SK-N-SH (cell line): ENCODE data around the gene TP73. TPM values are rescaled to one million over a fixed set of nuclear protein-coding genes. Genes with fewer than 3 reads are reported as not detected.

Source experiments
- CTCF ChIA-PET: fragments of 300-600, 350-600 bp; formaldehyde crosslinking; extraction: SDS; loops from one replicate; lab custom pipeline; 2021; lab: Yijun Ruan, JAX
- POLR2A ChIA-PET: fragments of 350-600 bp; sonication (Branson Sonifier 250); formaldehyde crosslinking; extraction: SDS; loops from one replicate; lab custom pipeline; 2020; ENCODE audit warnings: antibody characterized with exemption, inconsistent platforms; lab: Yijun Ruan, JAX
- DNase-seq: peaks from one replicate; pipeline ENCODE4 v3.0.0; 2012
- H2AFZ ChIP-seq: fragments of 200-600 bp; sonication (generic); 2 replicates; pipeline ENCODE4 v1.8.1; 2016; ENCODE audit warnings: antibody characterized with exemption, mild to moderate bottlenecking, low read depth
- H3F3A ChIP-seq: fragments of 200-600 bp; sonication (generic); replicated peaks from 2 replicates; pipeline ENCODE3; 2016; ENCODE audit warnings: antibody characterized with exemption, mild to moderate bottlenecking; ENCODE audit not compliant: insufficient read depth
- H3K27ac ChIP-seq, 2 experiments: fragments of 200-500 bp in 1 of 2; fragments of 200-600 bp in 1 of 2; sonication (Bioruptor generic) in 1 of 2; sonication (generic), shearing (Covaris generic) in 1 of 2; 2 replicates each; pipeline versions ENCODE4 v1.5.1 to v1.6.1; 2014 to 2016; ENCODE audit warnings: low read depth in 2 of 2, inconsistent platforms in 1 of 2, low read length in 1 of 2, mild to moderate bottlenecking in 1 of 2, mixed read lengths in 1 of 2
- H3K27me3 ChIP-seq: fragments of 200-600 bp; sonication (generic), shearing (Covaris generic); 2 replicates; pipeline ENCODE4 v1.6.1; 2016; ENCODE audit warnings: mixed run types; ENCODE audit not compliant: insufficient read depth
- H3K36me3 ChIP-seq, 2 experiments: fragments of 200-500 bp in 1 of 2; fragments of 200-600 bp in 1 of 2; sonication (Bioruptor generic) in 1 of 2; sonication (generic) in 1 of 2; replicated peaks in 1 of 2; 2 replicates each; pipeline versions ENCODE3 to v1.5.1; 2014 to 2016; ENCODE audit warnings: low read length in 1 of 2, mild to moderate bottlenecking in 1 of 2; ENCODE audit not compliant: insufficient read depth in 2 of 2, control insufficient read depth in 1 of 2
- H3K4me1 ChIP-seq, 2 experiments: fragments of 200-500 bp in 1 of 2; fragments of 200-600 bp in 1 of 2; sonication (Bioruptor generic) in 1 of 2; sonication (generic), shearing (Covaris generic) in 1 of 2; 2 replicates each; pipeline versions ENCODE4 v1.5.1 to v1.6.1; 2014 to 2016; ENCODE audit warnings: low read depth in 1 of 2, low read length in 1 of 2, mixed run types in 1 of 2; ENCODE audit not compliant: insufficient read depth in 2 of 2, control insufficient read depth in 1 of 2
- H3K4me2 ChIP-seq: fragments of 200-600 bp; sonication (generic), shearing (Covaris generic); 2 replicates; pipeline ENCODE4 v1.6.1; 2017; ENCODE audit warnings: mixed run types
- H3K4me3 ChIP-seq, 2 experiments: fragments of 200-500 bp in 1 of 2; fragments of 200-600 bp in 1 of 2; sonication (Bioruptor generic) in 1 of 2; sonication (generic), shearing (Covaris generic) in 1 of 2; 2 replicates each; pipeline versions ENCODE4 v1.5.1 to v1.8.1; 2014 to 2016; ENCODE audit warnings: low read depth in 2 of 2, inconsistent platforms in 1 of 2, low read length in 1 of 2, mild to moderate bottlenecking in 1 of 2, mixed read lengths in 1 of 2, moderate library complexity in 1 of 2
- H3K79me2 ChIP-seq: fragments of 200-600 bp; sonication (generic); 2 replicates; pipeline ENCODE4 v1.8.1; 2017; ENCODE audit warnings: mild to moderate bottlenecking; ENCODE audit not compliant: insufficient read depth
- H3K9ac ChIP-seq: fragments of 200-600 bp; sonication (generic); 2 replicates; pipeline ENCODE4 v1.6.1; 2017; ENCODE audit warnings: mixed run types
- H3K9me2 ChIP-seq: fragments of 200-600 bp; sonication (generic); 2 replicates; pipeline ENCODE4 v1.6.1; 2017; ENCODE audit warnings: mixed run types
- H3K9me3 ChIP-seq: fragments of 200-600 bp; sonication (generic); 2 replicates; pipeline ENCODE4 v1.6.1; 2017; ENCODE audit warnings: mixed run types, mild to moderate bottlenecking, moderate library complexity
- H4K20me1 ChIP-seq: fragments of 200-600 bp; sonication (generic); 2 replicates; pipeline ENCODE4 v1.6.1; 2017; ENCODE audit warnings: mild to moderate bottlenecking, mixed run types; ENCODE audit not compliant: insufficient read depth
- CTCF ChIP-seq: fragments of 200-600 bp; sonication (generic); IDR thresholded peaks from 2 replicates; pipeline ENCODE4 v1.6.1; 2017; ENCODE audit warnings: antibody characterized with exemption, mild to moderate bottlenecking, moderate library complexity
- FOXJ3 ChIP-seq: sonication (generic); formaldehyde crosslinking; IDR thresholded peaks from 2 replicates; pipeline ENCODE4 v1.5.1; 2020; ENCODE audit warnings: mild to moderate bottlenecking, missing genetic modification reagents
- FOXM1 ChIP-seq: IDR thresholded peaks from 2 replicates; pipeline ENCODE4 v1.4.0; 2012; ENCODE audit warnings: low read depth, mild to moderate bottlenecking
- GABPA ChIP-seq: IDR thresholded peaks from 2 replicates; pipeline ENCODE4 v1.4.0; 2012; ENCODE audit warnings: low read depth, mild to moderate bottlenecking
- JUND ChIP-seq: IDR thresholded peaks from 2 replicates; pipeline ENCODE4 v1.4.0; 2012
- MAX ChIP-seq: IDR thresholded peaks from 2 replicates; pipeline ENCODE4 v1.4.0; 2012; ENCODE audit warnings: low read depth
- POLR2AphosphoS5 ChIP-seq: IDR thresholded peaks from 2 replicates; pipeline ENCODE4 v1.6.1; 2012; ENCODE audit warnings: low read depth, low read length
- RCOR1 ChIP-seq: fragments of 150-350 bp; IDR thresholded peaks from 2 replicates; pipeline ENCODE4 v1.6.1; 2017; ENCODE audit warnings: antibody characterized with exemption, low read length
- REST ChIP-seq: IDR thresholded peaks from 2 replicates; pipeline ENCODE4 v1.6.1; 2012; ENCODE audit warnings: mild to moderate bottlenecking, low read depth, low read length, moderate library complexity
- RFX5 ChIP-seq: IDR thresholded peaks from 2 replicates; pipeline ENCODE4 v1.6.1; 2012; ENCODE audit warnings: mild to moderate bottlenecking, improper control_type of control experiment, low read length
- RXRA ChIP-seq: IDR thresholded peaks from 2 replicates; pipeline ENCODE4 v1.4.0; 2012; ENCODE audit warnings: low read depth, mild to moderate bottlenecking, borderline replicate concordance
- SIN3A ChIP-seq: IDR thresholded peaks from 2 replicates; pipeline ENCODE4 v1.6.1; 2012; ENCODE audit warnings: low read depth, mild to moderate bottlenecking, low read length, moderate library complexity, borderline replicate concordance
- TCF12 ChIP-seq: IDR thresholded peaks from 2 replicates; pipeline ENCODE4 v1.4.0; 2012
- USF1 ChIP-seq: IDR thresholded peaks from 2 replicates; pipeline ENCODE4 v1.4.0; 2012; ENCODE audit warnings: low read depth, borderline replicate concordance
- USF2 ChIP-seq: fragments of 150-350 bp; IDR thresholded peaks from 2 replicates; pipeline ENCODE4 v1.6.1; 2017; ENCODE audit warnings: antibody characterized with exemption, low read length, low read depth, borderline replicate concordance
- YY1 ChIP-seq: IDR thresholded peaks from 2 replicates; pipeline ENCODE4 v1.4.0; 2012; ENCODE audit warnings: low read depth, mild to moderate bottlenecking
- ZBTB33 ChIP-seq: IDR thresholded peaks from 2 replicates; pipeline ENCODE4 v1.4.0; 2012; ENCODE audit warnings: low read depth, borderline replicate concordance
- WGBS: methylation state at CpG from one replicate; pipeline ENCODE4 v1.1.6; 2017; ENCODE audit warnings: low lambda C conversion rate; 5-methylcytosine and 5-hydroxymethylcytosine counted together
- polyA plus RNA-seq, 3 experiments: library from polyadenylated mRNA; depleted of rRNA; stranded (reverse); fragments of >200 nt; gene quantifications; 2 replicates each; pipeline ENCODE4 v1.2.3, GENCODE V29; 2012

Gene TP73
- polyA plus RNA-seq, 1 of the 3 experiments (the other 2 are of a cell fraction), result 0.64 TPM

- Histone ChIP-seq H3K27ac (no peak overlapping the region), H3K36me3 (peaks cover 4 to 83% of the 10 kb centered on the region in 2 experiments), H4K20me1 (no peaks in the 10 kb centered on the region), H3K4me2 (no peak overlapping the region), H3K9me3 (no peaks in the 10 kb centered on the region), H2AFZ (no peak overlapping the region), H3K9ac (no peak overlapping the region), H3K4me3 (no peak overlapping the region), H3K79me2 (no peaks in the 10 kb centered on the region), H3F3A (no peaks in the 10 kb centered on the region), H3K9me2 (no peaks in the 10 kb centered on the region), H3K4me1 (no peaks in the 10 kb centered on the region), H3K27me3 (no peaks in the 10 kb centered on the region)
- no peak for DNase-seq
- ChIA-PET POLR2A (no interaction called here), CTCF (interaction anchor here (1.2 to 1.5 kb wide), 3 partner anchors 17 to 89 kb away, joined by 3 to 4 read pairs (median 3); no protein-coding TSS in a partner anchor)
- 96% methylated on average over 14 of the region's 14 CpGs for whole genome bisulfite sequencing
- TF ChIP-seq RXRA (no peak), YY1 (no peak), MAX (no peak), JUND (no peak), FOXJ3 (CRISPR knock-in tag) (no peak), FOXM1 (no peak), TCF12 (no peak), SIN3A (no peak), USF1 (no peak), RFX5 (no peak), RCOR1 (no peak), USF2 (no peak), REST (no peak), POLR2AphosphoS5 (no peak), ZBTB33 (no peak), GABPA (no peak), CTCF (no peak)
Measured at GRCh38 chr1:3636080-3636479, 16.2 kb upstream of the TP73 start.
